HG03469 (cell line): ENCODE results near the gene APP.

Source experiments
- ATAC-seq: cut with Tn5 transposase; IDR thresholded peaks from one replicate; pipeline ENCODE4 v1.9.1; 2021; ENCODE audit warnings: mild to moderate bottlenecking, moderate library complexity, moderate number of reproducible peaks; ENCODE audit not compliant: unreplicated experiment

Gene APP

GRCh38 chr21:26170471-26171257 lies at the start of gene APP:
Gene APP, minus strand, starts transcription at chr21:26170770. Its CDS starts 150 bp downstream, at chr21:26170620.
- ATAC-seq, result peak; percentile 60

DNA sequence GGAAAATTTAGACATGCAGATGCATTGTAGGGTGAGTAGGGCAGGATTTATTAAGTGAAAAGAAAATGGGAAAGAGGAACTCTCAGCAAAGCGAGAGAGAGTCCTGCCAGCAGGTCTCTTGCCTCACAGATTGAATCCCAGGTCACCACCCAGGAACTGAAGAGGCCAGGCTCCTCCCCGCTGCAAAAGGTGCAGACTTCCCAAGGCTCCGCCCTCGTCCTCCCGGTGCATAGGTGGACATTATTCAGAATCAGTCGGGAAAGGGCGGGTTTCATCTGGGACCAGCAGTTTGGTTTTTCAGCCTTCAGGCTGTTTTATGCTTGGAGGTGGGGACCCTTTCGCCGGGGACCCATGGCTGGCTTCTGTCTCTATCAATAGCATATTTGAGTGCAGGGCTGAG lies 41.6 kb upstream of the APP start:
- ATAC-seq, result no peak

DNA sequence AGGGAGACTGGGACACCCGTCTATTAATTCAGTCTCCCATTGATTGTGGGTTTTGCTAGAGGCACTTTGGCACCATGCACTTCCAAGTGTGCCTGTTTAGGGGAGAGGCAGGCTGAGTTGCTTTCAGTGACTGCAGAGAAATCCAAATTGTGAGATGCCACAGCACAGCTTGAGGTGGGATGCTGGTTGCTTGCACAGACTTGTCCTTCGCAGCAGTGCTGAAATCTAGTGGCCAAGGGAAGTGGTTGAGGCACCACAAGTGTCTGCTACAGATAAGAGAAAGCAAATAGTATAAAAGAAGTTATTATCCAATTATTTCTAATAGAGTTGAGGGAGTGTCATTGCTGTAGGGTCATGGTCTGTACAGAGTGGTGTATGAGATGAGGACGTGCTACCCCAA lies 40.0 kb upstream of the APP start:
- ATAC-seq, result no peak

DNA sequence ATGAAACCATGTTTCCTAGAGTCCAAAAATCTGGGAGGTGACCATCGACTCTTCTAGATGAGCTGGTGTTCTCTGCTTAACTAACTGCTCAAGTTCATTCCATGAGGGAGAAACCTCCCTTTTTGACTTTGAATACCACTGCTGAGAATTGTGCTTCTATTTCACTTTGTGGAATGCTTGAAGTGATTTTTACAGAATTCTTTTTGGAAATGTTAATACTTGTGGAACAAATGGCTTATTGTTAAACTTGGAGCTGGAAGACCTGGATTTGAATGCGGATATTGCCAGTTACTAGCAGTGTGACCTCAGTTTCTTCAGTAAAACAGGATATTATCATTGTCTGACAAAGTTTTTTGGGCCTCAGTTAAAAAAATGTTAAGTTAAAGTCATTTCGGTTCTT lies 36.5 kb upstream of the APP start:
- no peak for ATAC-seq

DNA sequence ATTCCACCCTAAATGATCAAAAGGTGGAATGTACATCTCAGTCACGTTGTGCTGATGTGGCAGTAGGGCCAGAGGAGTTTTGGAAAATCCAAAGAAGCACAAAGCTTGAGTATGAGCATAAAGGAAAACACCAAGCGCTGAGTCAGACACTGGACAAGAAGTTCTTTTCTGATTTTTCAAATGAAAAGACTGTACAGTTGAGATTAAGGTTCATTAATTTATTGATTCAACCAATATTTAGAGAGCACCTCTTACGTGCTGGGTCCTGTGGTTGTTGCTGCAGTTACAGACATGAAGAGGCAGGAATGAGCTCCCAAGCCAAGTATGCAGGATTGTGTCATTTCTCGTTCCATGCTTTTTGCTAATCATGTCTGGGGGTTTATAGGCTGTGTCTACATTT lies 28.9 kb upstream of the APP start:
- no peak for ATAC-seq

DNA sequence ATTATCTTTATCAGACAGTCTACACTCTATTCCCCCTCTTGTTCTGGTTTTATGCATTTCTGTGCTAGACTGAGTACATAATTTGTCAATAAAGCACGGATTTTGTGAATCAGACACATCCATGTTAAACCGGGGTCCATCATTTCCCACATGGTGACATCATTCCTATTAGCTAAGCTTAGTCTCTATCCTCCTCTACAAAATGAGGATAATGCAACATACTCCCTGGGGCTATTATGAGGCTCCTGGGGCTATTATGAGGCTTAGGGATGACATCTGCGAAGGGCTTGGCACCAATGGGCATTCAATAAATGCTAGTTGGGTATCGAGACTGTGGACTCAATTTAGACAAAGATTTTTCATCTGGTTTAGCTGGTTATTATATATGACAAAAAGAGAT lies 25.1 kb upstream of the APP start:
- ATAC-seq, result no peak

- ATAC-seq, result no peak
These were observed 24.3 kb upstream of the APP start for GRCh38 chr21:26194811-26195251.

GRCh38 chr21:26194326-26194725 lies 23.8 kb upstream of the APP start:
- ATAC-seq, result no peak

- no peak for ATAC-seq
These were observed 21.0 kb upstream of the APP start for GRCh38 chr21:26191609-26192008.

GRCh38 chr21:26188422-26188821 lies 17.9 kb upstream of the APP start:
- ATAC-seq, result no peak

- ATAC-seq, result no peak
These were observed 14.9 kb upstream of the APP start for GRCh38 chr21:26185446-26185845.

DNA sequence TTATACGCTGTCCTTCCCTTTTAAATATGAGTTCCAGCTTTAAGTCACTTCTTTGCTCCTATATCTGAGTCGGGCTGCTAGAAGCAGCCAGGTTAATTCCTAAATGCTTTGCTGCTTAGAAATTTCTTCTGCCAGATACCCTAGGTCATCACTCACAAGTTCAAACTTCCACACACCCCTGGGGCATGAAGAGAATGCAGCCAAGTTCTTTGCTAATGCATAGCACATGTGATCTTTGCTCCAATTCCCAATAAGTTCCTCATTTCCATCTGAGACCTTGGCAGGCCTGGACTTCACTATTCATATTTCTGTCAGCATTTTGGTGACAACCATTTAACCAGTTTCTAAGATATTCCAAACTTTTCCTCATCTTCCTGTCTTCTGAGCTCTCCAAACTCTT lies 14.5 kb upstream of the APP start:
- no peak for ATAC-seq

DNA sequence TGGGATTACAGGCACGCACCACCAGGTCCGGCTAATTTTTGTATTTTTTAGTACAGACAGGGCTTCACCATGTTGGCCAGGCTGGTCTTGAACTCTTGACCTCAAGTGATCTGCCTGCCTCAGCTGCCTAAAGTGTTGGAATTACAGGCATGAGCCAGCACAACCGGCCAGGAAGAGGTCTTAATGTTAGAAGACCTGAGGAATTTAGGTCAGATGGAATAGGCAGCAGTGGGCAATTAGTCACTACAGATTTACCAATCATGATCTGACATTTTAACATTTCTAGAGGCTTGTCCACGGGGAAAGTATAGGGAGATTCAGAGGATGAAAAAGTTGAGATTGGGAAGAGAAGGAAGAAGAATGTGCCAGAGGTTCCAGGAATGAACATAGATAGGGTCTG lies 8.9 kb upstream of the APP start:
- ATAC-seq, result no peak

GRCh38 chr21:26177746-26178426 lies 7.3 kb upstream of the APP start:
- ATAC-seq, result peak; percentile 93

GRCh38 chr21:26177187-26177586 lies 6.6 kb upstream of the APP start:
- no peak for ATAC-seq

DNA sequence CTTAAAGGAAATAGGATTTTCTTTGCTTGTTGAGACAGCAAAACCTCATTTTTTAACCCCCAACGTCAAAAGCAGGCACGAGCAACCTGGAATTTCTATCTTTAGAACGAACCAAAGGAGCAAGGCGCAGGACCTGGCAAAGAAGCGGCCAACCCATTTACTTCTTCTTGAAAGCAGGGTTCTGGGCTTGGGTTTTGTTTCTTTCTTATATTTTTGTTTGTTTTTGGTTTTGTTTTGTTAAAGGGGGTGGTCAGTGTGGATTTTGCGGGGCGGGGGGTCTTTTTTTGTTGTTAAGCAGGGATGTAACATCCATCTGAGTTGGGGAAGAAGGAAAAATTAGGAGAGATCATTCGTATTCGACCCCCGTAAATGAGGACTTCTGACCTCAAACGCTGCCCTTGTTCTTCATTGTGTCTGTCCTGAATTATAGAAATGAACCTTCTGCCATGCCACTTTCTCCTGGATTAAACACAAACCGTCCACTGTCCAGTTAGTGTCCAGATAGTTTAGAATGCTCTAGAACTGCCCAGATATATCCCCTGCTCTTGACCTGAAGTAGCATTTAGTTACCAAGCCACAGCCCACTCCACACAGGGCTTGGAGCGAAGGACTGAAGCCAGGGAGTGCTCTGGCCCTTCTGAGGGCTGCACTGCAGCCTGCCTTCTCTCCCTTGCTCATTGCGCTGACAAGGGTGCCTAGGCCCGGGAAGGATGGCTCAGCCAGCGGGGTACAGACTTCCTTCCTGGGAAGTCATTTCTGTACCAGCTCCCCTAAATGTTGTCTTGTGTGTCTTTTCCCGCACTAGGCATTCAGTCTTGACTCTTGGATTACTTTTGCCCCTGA lies 909 bp upstream of the APP start:
- ATAC-seq, result no peak

GRCh38 chr21:26169611-26170470 lies 729 bp downstream of the APP start:
- ATAC-seq, result peak; percentile 2

DNA sequence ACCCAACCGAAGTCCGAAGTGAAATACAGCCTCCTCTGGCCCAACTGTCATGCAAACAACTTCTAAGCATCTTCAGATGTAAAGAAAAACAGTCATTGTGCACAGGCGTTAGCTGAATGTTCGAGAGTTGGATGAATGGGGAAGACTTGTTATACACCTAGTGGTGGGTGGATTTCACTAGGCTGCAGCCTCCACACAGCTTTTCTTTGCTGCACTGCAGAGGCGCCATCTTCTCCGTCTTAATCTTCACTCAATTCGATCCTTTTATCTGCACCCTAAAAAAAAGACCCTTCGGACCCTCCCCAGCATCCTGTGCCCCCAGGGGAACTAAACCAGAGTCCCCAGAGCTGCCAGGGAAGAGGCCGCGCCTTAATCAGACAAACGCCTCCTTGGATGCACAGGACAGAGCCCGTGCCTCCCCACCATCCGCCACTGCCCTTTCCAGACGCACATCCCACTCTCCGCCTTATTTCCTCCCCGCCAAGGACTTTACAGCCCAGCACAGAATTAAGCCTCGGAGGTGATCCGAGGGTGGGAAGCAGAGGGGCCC lies 1.4 kb downstream of the APP start:
- ATAC-seq, result peak; percentile 63

GRCh38 chr21:26168371-26168770 lies 2.2 kb downstream of the APP start:
- ATAC-seq, result no peak

GRCh38 chr21:26167593-26167992 lies 3.0 kb downstream of the APP start:
- no peak for ATAC-seq
